ENCODE results near the gene ERVK3-1. TPM values are rescaled to one million over a fixed set of nuclear protein-coding genes. Genes with fewer than 3 reads are reported as not detected.

ERVK3-1 gene
- total and polyA plus RNA-seq, 2 of the 13 experiments (the other 11 are each of a cell fraction or from before 2014, with no cell fraction given) = 28.5 to 38.7 TPM

DNA sequence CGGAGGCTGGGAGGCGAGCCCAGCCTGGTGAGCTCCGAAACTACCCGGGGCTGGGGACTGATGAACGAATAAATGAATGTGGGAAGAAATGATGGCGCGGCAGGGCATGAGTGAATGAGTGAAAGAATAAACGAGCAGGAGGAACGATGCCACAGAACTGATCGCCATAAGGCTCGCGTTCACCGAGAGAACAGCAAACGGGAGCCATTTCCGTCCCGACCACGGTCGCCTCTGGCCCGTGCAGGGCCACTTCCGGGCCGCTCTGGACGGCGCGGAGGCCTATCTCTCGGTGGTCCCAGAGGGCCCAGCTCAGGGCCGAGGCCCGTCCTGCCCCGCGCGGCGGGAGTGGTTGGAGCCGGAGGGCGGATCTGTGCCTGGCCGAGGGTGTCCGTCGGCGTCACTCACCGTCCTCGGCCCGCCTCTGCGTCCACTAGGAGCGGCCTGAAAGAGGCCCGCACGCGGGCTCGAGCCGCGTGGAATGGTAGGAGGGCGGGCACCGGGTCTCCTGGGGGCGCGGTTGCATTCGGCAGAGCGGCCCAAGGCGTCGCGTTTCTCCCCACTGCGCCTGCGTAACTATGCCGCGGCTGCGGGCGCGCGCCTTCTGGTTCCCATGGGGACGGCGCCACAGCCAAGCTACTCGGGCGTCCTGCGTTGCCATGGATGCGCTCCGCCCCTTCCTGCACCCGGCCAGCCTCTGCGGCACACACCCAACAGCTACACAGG, 57.3 kb downstream of the ERVK3-1 start, which contains the start of gene ZNF497 (continued):
- peak; percentile 73; the same call in 1 of the 2 replicates for TF ChIP-seq PHF21A (CRISPR knock-in tag; IDR thresholded peaks at IDR 0.05)
- peak; percentile 56; the same call in 1 of the 2 replicates for TF ChIP-seq SALL1 (CRISPR knock-in tag; IDR thresholded peaks at IDR 0.05)
- 0 out of 2 replicates have a peak, but pooled peaks have one; percentile 38 for TF ChIP-seq ZNF615 (CRISPR knock-in tag; IDR thresholded peaks at IDR 0.05; ENCODE audit: borderline replicate concordance)
- TF ChIP-seq, protein P1, sequence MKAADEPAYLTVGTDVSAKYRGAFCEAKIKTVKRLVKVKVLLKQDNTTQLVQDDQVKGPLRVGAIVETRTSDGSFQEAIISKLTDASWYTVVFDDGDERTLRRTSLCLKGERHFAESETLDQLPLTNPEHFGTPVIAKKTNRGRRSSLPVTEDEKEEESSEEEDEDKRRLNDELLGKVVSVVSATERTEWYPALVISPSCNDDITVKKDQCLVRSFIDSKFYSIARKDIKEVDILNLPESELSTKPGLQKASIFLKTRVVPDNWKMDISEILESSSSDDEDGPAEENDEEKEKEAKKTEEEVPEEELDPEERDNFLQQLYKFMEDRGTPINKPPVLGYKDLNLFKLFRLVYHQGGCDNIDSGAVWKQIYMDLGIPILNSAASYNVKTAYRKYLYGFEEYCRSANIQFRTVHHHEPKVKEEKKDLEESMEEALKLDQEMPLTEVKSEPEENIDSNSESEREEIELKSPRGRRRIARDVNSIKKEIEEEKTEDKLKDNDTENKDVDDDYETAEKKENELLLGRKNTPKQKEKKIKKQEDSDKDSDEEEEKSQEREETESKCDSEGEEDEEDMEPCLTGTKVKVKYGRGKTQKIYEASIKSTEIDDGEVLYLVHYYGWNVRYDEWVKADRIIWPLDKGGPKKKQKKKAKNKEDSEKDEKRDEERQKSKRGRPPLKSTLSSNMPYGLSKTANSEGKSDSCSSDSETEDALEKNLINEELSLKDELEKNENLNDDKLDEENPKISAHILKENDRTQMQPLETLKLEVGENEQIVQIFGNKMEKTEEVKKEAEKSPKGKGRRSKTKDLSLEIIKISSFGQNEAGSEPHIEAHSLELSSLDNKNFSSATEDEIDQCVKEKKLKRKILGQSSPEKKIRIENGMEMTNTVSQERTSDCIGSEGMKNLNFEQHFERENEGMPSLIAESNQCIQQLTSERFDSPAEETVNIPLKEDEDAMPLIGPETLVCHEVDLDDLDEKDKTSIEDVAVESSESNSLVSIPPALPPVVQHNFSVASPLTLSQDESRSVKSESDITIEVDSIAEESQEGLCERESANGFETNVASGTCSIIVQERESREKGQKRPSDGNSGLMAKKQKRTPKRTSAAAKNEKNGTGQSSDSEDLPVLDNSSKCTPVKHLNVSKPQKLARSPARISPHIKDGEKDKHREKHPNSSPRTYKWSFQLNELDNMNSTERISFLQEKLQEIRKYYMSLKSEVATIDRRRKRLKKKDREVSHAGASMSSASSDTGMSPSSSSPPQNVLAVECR (CRISPR knock-in tag; IDR thresholded peaks at IDR 0.05; ENCODE audit: borderline replicate concordance) = peak; percentile 99
- TF ChIP-seq MXI1 (IDR thresholded peaks at IDR 0.05; ENCODE audit: borderline replicate concordance, low read depth, low read length) = peak; percentile 100
- TF ChIP-seq POLR2G (IDR thresholded peaks at IDR 0.05; ENCODE audit: low read depth, low read length) = peak; percentile 93
- TF ChIP-seq ASH2L (IDR thresholded peaks at IDR 0.05; ENCODE audit: insufficient read length, low read depth, low read length) = peak; percentile 85
- TF ChIP-seq DMAP1 (CRISPR knock-in tag; IDR thresholded peaks at IDR 0.05) = peak; percentile 92
- peak; percentile 43; the same call in 1 of the 2 replicates for TF ChIP-seq ARID2 (CRISPR knock-in tag; IDR thresholded peaks at IDR 0.05; ENCODE audit: borderline replicate concordance)
- 0 out of 2 replicates have a peak, but pooled peaks have one; percentile 38 for TF ChIP-seq ZNF761 (CRISPR knock-in tag; conservative IDR thresholded peaks at IDR 0.05)
- TF ChIP-seq, protein P2, sequence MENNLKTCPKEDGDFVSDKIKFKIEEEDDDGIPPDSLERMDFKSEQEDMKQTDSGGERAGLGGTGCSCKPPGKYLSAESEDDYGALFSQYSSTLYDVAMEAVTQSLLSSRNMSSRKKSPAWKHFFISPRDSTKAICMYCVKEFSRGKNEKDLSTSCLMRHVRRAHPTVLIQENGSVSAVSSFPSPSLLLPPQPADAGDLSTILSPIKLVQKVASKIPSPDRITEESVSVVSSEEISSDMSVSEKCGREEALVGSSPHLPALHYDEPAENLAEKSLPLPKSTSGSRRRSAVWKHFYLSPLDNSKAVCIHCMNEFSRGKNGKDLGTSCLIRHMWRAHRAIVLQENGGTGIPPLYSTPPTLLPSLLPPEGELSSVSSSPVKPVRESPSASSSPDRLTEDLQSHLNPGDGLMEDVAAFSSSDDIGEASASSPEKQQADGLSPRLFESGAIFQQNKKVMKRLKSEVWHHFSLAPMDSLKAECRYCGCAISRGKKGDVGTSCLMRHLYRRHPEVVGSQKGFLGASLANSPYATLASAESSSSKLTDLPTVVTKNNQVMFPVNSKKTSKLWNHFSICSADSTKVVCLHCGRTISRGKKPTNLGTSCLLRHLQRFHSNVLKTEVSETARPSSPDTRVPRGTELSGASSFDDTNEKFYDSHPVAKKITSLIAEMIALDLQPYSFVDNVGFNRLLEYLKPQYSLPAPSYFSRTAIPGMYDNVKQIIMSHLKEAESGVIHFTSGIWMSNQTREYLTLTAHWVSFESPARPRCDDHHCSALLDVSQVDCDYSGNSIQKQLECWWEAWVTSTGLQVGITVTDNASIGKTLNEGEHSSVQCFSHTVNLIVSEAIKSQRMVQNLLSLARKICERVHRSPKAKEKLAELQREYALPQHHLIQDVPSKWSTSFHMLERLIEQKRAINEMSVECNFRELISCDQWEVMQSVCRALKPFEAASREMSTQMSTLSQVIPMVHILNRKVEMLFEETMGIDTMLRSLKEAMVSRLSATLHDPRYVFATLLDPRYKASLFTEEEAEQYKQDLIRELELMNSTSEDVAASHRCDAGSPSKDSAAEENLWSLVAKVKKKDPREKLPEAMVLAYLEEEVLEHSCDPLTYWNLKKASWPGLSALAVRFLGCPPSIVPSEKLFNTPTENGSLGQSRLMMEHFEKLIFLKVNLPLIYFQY (CRISPR knock-in tag; IDR thresholded peaks at IDR 0.05; ENCODE audit: borderline replicate concordance) = 0 out of 2 replicates have a peak, but pooled peaks have one; percentile 48
- TF ChIP-seq, protein P3, sequence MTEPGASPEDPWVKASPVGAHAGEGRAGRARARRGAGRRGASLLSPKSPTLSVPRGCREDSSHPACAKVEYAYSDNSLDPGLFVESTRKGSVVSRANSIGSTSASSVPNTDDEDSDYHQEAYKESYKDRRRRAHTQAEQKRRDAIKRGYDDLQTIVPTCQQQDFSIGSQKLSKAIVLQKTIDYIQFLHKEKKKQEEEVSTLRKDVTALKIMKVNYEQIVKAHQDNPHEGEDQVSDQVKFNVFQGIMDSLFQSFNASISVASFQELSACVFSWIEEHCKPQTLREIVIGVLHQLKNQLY (CRISPR knock-in tag; IDR thresholded peaks at IDR 0.05) = peak; percentile 50; the same call in 1 of the 2 replicates
- no peak for TF ChIP-seq ZNF225 (CRISPR knock-in tag; IDR thresholded peaks at IDR 0.05)
- 0 out of 2 replicates have a peak, but pooled peaks have one; percentile 36 for TF ChIP-seq GTF3A (CRISPR knock-in tag; conservative IDR thresholded peaks at IDR 0.05)
- TF ChIP-seq, protein P4, sequence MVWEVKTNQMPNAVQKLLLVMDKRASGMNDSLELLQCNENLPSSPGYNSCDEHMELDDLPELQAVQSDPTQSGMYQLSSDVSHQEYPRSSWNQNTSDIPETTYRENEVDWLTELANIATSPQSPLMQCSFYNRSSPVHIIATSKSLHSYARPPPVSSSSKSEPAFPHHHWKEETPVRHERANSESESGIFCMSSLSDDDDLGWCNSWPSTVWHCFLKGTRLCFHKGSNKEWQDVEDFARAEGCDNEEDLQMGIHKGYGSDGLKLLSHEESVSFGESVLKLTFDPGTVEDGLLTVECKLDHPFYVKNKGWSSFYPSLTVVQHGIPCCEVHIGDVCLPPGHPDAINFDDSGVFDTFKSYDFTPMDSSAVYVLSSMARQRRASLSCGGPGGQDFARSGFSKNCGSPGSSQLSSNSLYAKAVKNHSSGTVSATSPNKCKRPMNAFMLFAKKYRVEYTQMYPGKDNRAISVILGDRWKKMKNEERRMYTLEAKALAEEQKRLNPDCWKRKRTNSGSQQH (CRISPR knock-in tag; IDR thresholded peaks at IDR 0.05; ENCODE audit: low read depth) = peak; percentile 13; the same call in 1 of the 2 replicates
